ENCODE data around the gene NDUFA5.
"Not testable (repeated sequence)": the region's sequence is repeated elsewhere in the genome, so short reads cannot be mapped to it uniquely, and the experiment has no call there.

DNA sequence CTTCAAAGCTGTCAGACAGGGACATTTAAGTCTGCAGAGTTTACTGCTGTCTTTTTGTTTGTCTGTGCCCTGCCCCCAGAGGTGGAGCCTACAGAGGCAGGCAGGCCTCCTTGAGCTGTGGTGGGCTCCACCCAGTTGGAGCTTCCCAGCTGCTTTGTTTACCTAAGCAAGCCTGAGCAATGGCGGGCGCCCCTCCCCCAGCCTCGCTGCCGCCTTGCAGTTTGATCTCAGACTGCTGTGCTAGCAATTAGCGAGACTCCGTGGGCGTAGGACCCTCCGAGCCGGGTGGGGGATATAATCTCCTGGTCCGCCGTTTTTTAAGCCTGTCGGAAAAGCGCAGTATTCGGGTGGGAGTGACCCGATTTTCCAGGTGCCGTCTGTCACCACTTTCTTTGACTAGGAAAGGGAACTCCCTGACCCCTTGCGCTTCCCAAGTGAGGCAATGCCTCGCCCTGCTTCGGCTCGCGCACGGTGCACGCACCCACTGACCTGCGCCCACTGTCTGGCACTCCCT, 29.8 kb downstream of the NDUFA5 start:
- TF ChIP-seq, protein P1, sequence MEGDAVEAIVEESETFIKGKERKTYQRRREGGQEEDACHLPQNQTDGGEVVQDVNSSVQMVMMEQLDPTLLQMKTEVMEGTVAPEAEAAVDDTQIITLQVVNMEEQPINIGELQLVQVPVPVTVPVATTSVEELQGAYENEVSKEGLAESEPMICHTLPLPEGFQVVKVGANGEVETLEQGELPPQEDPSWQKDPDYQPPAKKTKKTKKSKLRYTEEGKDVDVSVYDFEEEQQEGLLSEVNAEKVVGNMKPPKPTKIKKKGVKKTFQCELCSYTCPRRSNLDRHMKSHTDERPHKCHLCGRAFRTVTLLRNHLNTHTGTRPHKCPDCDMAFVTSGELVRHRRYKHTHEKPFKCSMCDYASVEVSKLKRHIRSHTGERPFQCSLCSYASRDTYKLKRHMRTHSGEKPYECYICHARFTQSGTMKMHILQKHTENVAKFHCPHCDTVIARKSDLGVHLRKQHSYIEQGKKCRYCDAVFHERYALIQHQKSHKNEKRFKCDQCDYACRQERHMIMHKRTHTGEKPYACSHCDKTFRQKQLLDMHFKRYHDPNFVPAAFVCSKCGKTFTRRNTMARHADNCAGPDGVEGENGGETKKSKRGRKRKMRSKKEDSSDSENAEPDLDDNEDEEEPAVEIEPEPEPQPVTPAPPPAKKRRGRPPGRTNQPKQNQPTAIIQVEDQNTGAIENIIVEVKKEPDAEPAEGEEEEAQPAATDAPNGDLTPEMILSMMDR (IDR thresholded peaks at IDR 0.05), result not testable (repeated sequence)
- TF ChIP-seq POLR2AphosphoS5, POLR2A (IDR thresholded peaks at IDR 0.05): not testable (repeated sequence)

Measured in prostate gland (tissue), 2 donors.